ENCODE measurements around the gene DCXR. TPM values are rescaled to one million over a fixed set of nuclear protein-coding genes. Genes with fewer than 3 reads are reported as not detected.
A peak's percentile ranks its signal among the peaks of the same experiment; 100 is the strongest.

The DCXR gene
- total RNA-seq, 1 donor from 2014 or later = 49.9 TPM

DNA sequence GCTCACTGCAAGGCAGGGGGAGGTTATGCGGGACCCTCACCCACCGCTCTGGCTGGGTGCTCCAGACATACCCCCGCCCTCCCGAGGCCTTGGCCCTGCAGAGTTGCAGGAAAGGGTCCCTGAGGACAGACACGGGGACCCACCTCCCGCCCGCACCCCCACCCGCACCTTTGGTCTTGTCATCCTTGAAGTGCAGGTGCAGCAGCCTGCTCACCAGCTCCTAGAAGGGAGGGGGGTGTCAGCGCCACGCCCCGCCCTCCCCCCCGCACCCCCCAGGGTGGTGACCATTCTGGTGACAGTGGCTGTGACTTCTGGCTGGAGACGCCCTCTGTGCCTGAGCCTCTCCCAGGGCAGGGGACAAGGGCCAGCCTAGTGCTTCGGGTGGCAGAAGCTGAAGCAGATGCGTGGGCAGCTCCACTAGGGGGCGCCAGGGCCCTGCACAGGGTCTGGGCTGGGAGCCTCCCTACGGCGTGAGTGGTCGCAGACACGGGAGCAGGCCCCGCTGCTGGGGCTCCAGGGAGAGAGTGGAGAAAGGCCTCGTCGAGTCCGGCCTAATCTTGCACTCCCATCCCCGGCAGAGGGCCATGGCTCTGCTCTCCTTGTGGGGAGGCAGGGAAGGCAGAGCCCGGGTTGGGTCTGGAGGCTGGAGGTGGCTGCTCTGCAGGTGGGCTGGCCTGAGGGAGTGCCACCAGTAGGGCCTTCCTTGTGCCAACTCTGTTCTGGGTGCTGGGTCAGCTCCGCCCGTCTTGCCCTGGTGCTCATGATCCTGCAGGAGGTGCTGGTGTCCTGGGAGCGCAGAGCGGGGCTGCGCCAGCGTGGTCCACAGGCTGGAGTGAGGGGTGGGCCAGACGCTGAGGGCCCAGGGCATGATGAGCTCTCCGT is 17.6 kb downstream of the DCXR start:
- FAIRE-seq (no peak), DNase-seq (ENCODE audit: low read depth) (no peak)
- H4K20me1 ChIP-seq (ENCODE audit: insufficient read depth, low read length) = peaks cover 27% of the 10 kb centered on the region
- no peaks in the 10 kb centered on the region for H3K36me3 Mint-ChIP-seq (ENCODE audit: low read depth, unreplicated experiment)
- peaks cover 23% of the 10 kb centered on the region for H3K4me1 ChIP-seq (ENCODE audit: insufficient read depth, low read length)
- peaks cover 15% of the 10 kb centered on the region for H3K79me2 ChIP-seq (ENCODE audit: insufficient read depth, low read length)
- H3K27ac ChIP-seq (ENCODE audit: low read depth, low read length) = no peak overlapping the region
- no peak overlapping the region for H3K4me3 Mint-ChIP-seq (ENCODE audit: unreplicated experiment)
- H3K4me3 ChIP-seq (ENCODE audit: insufficient read depth, low read depth, low read length) = no peak overlapping the region
- no peak overlapping the region for H3K9ac ChIP-seq (ENCODE audit: low read length)
- H2AFZ ChIP-seq (ENCODE audit: low read depth, low read length) = no peak overlapping the region
- H3K36me3 ChIP-seq (ENCODE audit: insufficient read depth, low read length) = no peaks in the 10 kb centered on the region
- H3K9me3 ChIP-seq (ENCODE audit: insufficient read depth, low read depth, low read length) = no peaks in the 10 kb centered on the region
- H3K27ac Mint-ChIP-seq (ENCODE audit: unreplicated experiment) = no peak overlapping the region
- TF ChIP-seq, protein P1, sequence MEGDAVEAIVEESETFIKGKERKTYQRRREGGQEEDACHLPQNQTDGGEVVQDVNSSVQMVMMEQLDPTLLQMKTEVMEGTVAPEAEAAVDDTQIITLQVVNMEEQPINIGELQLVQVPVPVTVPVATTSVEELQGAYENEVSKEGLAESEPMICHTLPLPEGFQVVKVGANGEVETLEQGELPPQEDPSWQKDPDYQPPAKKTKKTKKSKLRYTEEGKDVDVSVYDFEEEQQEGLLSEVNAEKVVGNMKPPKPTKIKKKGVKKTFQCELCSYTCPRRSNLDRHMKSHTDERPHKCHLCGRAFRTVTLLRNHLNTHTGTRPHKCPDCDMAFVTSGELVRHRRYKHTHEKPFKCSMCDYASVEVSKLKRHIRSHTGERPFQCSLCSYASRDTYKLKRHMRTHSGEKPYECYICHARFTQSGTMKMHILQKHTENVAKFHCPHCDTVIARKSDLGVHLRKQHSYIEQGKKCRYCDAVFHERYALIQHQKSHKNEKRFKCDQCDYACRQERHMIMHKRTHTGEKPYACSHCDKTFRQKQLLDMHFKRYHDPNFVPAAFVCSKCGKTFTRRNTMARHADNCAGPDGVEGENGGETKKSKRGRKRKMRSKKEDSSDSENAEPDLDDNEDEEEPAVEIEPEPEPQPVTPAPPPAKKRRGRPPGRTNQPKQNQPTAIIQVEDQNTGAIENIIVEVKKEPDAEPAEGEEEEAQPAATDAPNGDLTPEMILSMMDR (IDR thresholded peaks at IDR 0.05; ENCODE audit: insufficient read depth, low read depth, low read length) = peak; percentile 41
- TF ChIP-seq EZH2 (IDR thresholded peaks at IDR 0.05; ENCODE audit: insufficient read depth, low read length) = no peak
- no peak overlapping the region for H3K4me2 ChIP-seq (ENCODE audit: low read length)
- no peaks in the 10 kb centered on the region for H3K27me3 ChIP-seq (ENCODE audit: insufficient read depth, low read length)
- no peaks in the 10 kb centered on the region for H3K4me1 Mint-ChIP-seq (ENCODE audit: low read depth, unreplicated experiment)
- no peaks in the 10 kb centered on the region for H3K9me3 Mint-ChIP-seq (ENCODE audit: unreplicated experiment)
- no peaks in the 10 kb centered on the region for H3K27me3 Mint-ChIP-seq (ENCODE audit: low read depth, unreplicated experiment)

DNA sequence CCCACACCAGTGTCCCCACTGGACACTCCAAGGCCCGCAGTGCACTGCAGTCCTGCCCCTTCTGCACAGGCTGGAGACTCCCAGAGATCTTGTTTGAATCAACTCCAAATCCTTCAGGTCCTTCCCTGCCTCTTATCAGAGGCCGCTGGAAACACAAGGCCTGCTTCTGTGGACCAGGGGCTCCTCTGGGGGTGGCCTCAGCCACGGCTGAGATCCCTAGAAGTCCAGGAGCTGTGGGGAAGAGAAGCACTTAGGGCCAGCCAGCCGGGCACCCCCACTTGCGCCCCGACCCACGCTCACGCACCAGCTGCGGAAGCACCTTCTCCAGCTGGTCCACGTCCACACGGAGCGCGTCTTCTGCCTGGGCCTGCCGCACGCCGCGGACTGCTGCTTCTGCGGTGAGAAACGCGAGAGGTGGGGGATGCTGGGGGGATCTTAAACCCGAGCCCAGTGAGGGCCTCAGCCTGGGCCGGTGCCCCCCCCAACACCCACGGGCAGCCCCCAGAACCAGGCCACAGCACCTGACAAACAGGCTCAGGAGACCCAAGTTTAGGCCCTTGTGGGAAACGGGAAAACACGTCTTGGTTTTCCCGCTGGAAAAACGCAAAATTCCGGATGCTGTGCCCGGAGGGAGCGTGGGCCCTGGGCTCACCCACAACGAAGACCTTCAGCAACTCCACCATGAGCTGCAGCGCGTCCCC is 18.4 kb downstream of the DCXR start:
- FAIRE-seq = no peak
- no peaks in the 10 kb centered on the region for H3K9me3 Mint-ChIP-seq (ENCODE audit: unreplicated experiment)
- H3K4me3 Mint-ChIP-seq (ENCODE audit: unreplicated experiment) = no peak overlapping the region
- H3K4me3 ChIP-seq (ENCODE audit: insufficient read depth, low read depth, low read length) = no peak overlapping the region
- H3K4me2 ChIP-seq (ENCODE audit: low read length) = no peak overlapping the region
- no peak overlapping the region for H3K27ac ChIP-seq (ENCODE audit: low read depth, low read length)
- no peaks in the 10 kb centered on the region for H3K27me3 ChIP-seq (ENCODE audit: insufficient read depth, low read length)
- no peaks in the 10 kb centered on the region for H3K36me3 Mint-ChIP-seq (ENCODE audit: low read depth, unreplicated experiment)
- H4K20me1 ChIP-seq (ENCODE audit: insufficient read depth, low read length) = peaks cover 27% of the 10 kb centered on the region
- no peaks in the 10 kb centered on the region for H3K4me1 Mint-ChIP-seq (ENCODE audit: low read depth, unreplicated experiment)
- no peak overlapping the region for H2AFZ ChIP-seq (ENCODE audit: low read depth, low read length)
- H3K27me3 Mint-ChIP-seq (ENCODE audit: low read depth, unreplicated experiment) = no peaks in the 10 kb centered on the region
- no peak for TF ChIP-seq EZH2 (IDR thresholded peaks at IDR 0.05; ENCODE audit: insufficient read depth, low read length)
- TF ChIP-seq, protein P1 (IDR thresholded peaks at IDR 0.05; ENCODE audit: insufficient read depth, low read depth, low read length) = no peak
- H3K36me3 ChIP-seq (ENCODE audit: insufficient read depth, low read length) = no peaks in the 10 kb centered on the region
- no peaks in the 10 kb centered on the region for H3K9me3 ChIP-seq (ENCODE audit: insufficient read depth, low read depth, low read length)
- peaks cover 22% of the 10 kb centered on the region for H3K4me1 ChIP-seq (ENCODE audit: insufficient read depth, low read length)
- no peak overlapping the region for H3K27ac Mint-ChIP-seq (ENCODE audit: unreplicated experiment)
- H3K79me2 ChIP-seq (ENCODE audit: insufficient read depth, low read length) = peaks cover 15% of the 10 kb centered on the region
- no peak for DNase-seq (ENCODE audit: low read depth)
- H3K9ac ChIP-seq (ENCODE audit: low read length) = no peak overlapping the region

All from astrocyte (in vitro differentiated cells and primary cell).